Pancreas (tissue), 10 donors: Measurements from ENCODE around the gene KCNAB2. TPM values are rescaled to one million over a fixed set of nuclear protein-coding genes. Genes with fewer than 3 reads are reported as not detected.

Experiments used
- ATAC-seq, 4 donors: fragments of 200-7000 bp; cut with Tn5 transposase; one replicate each; pipeline versions ENCODE4 v1.8.0 to v1.9.1; 2020; ENCODE audit warnings: mild to moderate bottlenecking in 4 of 4, moderate library complexity in 4 of 4
- DNase-seq, 6 donors: peaks; one replicate each; pipeline ENCODE4 v3.0.0-alpha.2; 2020
- FAIRE-seq: peaks from 2 replicates; lab custom pipeline; 2012; peaks lifted over from hg19 to GRCh38; lab: Jason Lieb, UNC
- H3K27ac ChIP-seq, 4 donors: fragments of 200-600 bp; sonication (generic); 1 replicate in 3 of 4; 2 replicates in 1 of 4; pipeline versions ENCODE4 v1.5.0 to v1.8.0; 2020
- H3K27me3 ChIP-seq, 4 donors: fragments of 200-600 bp; one replicate each; pipeline ENCODE4 v1.8.0; 2021
- H3K36me3 ChIP-seq, 3 donors: fragments of 200-600 bp; sonication (generic) in 1 of 3; one replicate each; pipeline versions ENCODE4 v1.5.0 to v1.8.0; 2020 to 2021
- H3K4me1 ChIP-seq, 3 donors: fragments of 200-600 bp; one replicate each; pipeline ENCODE4 v1.8.0; 2021
- H3K4me3 ChIP-seq, 4 donors: fragments of 200-600 bp; sonication (generic) in 2 of 4; one replicate each; pipeline versions ENCODE4 v1.5.0 to v1.8.0; 2020 to 2021
- H3K9me3 ChIP-seq, 4 donors: fragments of 200-600 bp; one replicate each; pipeline ENCODE4 v1.8.0; 2021
- CTCF ChIP-seq, 4 donors: fragments of 200-600 bp; sonication (generic) in 3 of 4; IDR thresholded peaks; one replicate each; pipeline versions ENCODE4 v1.5.0 to v1.8.0; 2021; ENCODE audit warnings: antibody characterized with exemption in 4 of 4
- WGBS, 2 donors: extraction: QIAGEN DNeasy Blood & Tissue Kit; methylation state at CpG; one replicate each; pipeline ENCODE4 v1.1.7; 2013; 5-methylcytosine and 5-hydroxymethylcytosine counted together
- intact Hi-C, 3 donors: fragments of 100-400 bp; cut with DNase I; formaldehyde crosslinking; loops; one replicate each; pipeline versions ENCODE4 v1.11.1 to v1.14.2; 2022
- polyA plus RNA-seq, 2 donors: library from polyadenylated mRNA; stranded (reverse); fragments of 200-250 nt; gene quantifications; one replicate each; pipeline ENCODE4 v1.2.3, GENCODE V29; 2013
- total RNA-seq, 6 donors: library from RNA; stranded (reverse); fragmentation: NEBNext Ultra II Directional in 4 of 6; extraction: Animal tissue kit (Norgen Biotek cat#: 25700) in 4 of 6; gene quantifications; one replicate each; pipeline versions ENCODE4 v1.2.1 to v1.2.4, GENCODE V29; 2021 to 2023
- donor health status: healthy with polysubstance abuse.
- donor health status: DM: no; HTN: no; CAD: no; lungs with moderate emphysema.
- donor health status: DM: no; HTN: no; CAD: no.
- donor health status: control.
- donor health status: control.
- donor health status: Bipolar disorder and iron deficiency.
- donor health status: DM: yes; HTN: yes; CAD: no.
- donor health status: DM: no; HTN: no; CAD: no.
- donor health status: DM: no; HTN: no; CAD: no.
- donor health status: DM: yes; HTN: yes; CAD: no.

The KCNAB2 gene
- total and polyA plus RNA-seq, 8 donors = 1.2 to 9.0 (median 4.3) TPM

- no peak for DNase-seq
- Histone ChIP-seq H3K9me3 (no peaks in the 10 kb centered on the region), H3K27me3 (no peaks in the 10 kb centered on the region), H3K27ac (no peak overlapping the region), H3K4me3 (no peak overlapping the region), H3K36me3 (no peaks in the 10 kb centered on the region), H3K4me1 (no peaks in the 10 kb centered on the region)
- intact Hi-C loops = no loop called here
- ATAC-seq = no peak
- no peak for FAIRE-seq
- 68 to 77% methylated on average over 8 of the region's 8 CpGs for WGBS, 2 donors
- TF ChIP-seq CTCF (IDR thresholded peaks at IDR 0.05) = no peak
Measured at GRCh38 chr1:6107409-6108356, 62.0 kb downstream of the KCNAB2 start.

GRCh38 chr1:6108476-6108875 is 62.8 kb downstream of the KCNAB2 start:
- WGBS, 2 donors = 27 to 38% methylated on average over 2 of the region's 2 CpGs
- no peaks in the 10 kb centered on the region for H3K9me3 ChIP-seq
- no peaks in the 10 kb centered on the region for H3K27me3 ChIP-seq
- no peak for ATAC-seq
- TF ChIP-seq CTCF (IDR thresholded peaks at IDR 0.05) = no peak
- no peak for DNase-seq
- H3K4me3 ChIP-seq = no peak overlapping the region
- no peak overlapping the region for H3K27ac ChIP-seq
- H3K4me1 ChIP-seq = no peaks in the 10 kb centered on the region
- FAIRE-seq = no peak
- intact Hi-C loops = no loop called here
- no peaks in the 10 kb centered on the region for H3K36me3 ChIP-seq

- peak in 3 of 4 donors; percentile 64 to 74 (median 73) for ATAC-seq
Measured at GRCh38 chr1:6108937-6109614, 63.4 kb downstream of the KCNAB2 start.

GRCh38 chr1:6109688-6110087 is 64.0 kb downstream of the KCNAB2 start:
- Histone ChIP-seq H3K4me3 (no peak overlapping the region), H3K36me3 (no peaks in the 10 kb centered on the region), H3K9me3 (no peaks in the 10 kb centered on the region), H3K4me1 (no peaks in the 10 kb centered on the region), H3K27ac (no peak overlapping the region), H3K27me3 (no peaks in the 10 kb centered on the region)
- intact Hi-C loops = no loop called here
- FAIRE-seq (no peak), ATAC-seq (no peak), DNase-seq (peak in 3 of 6 donors; percentile 13 to 63 (median 41))
- WGBS, 2 donors = 53 to 65% methylated on average over 20 to 24 of the region's 24 CpGs
- no peak for TF ChIP-seq CTCF (IDR thresholded peaks at IDR 0.05)

More at GRCh38 chr1:6108937-6109614, 63.4 kb downstream of the KCNAB2 start:
- DNase-seq = peak in 3 of 6 donors; percentile 18 to 65 (median 59)
- Histone ChIP-seq H3K27me3 (no peaks in the 10 kb centered on the region), H3K27ac (no peak overlapping the region), H3K9me3 (no peaks in the 10 kb centered on the region), H3K36me3 (no peaks in the 10 kb centered on the region), H3K4me1 (no peaks in the 10 kb centered on the region), H3K4me3 (no peak overlapping the region)
- 33 to 44% methylated on average over 15 of the region's 15 CpGs for WGBS, 2 donors
- TF ChIP-seq CTCF (IDR thresholded peaks at IDR 0.05) = no peak
- FAIRE-seq = no peak
- intact Hi-C loops = no loop called here
